Stimulated activated CD4-positive, alpha-beta T cell treated with anti-CD3 and anti-CD28 coated beads, Interleukin-4, amount 100 ng/mL, for 24 hours (primary cell): Measurements from ENCODE around the gene CDK16.

ENCODE experiments used
- DNase-seq: peaks from one replicate; pipeline ENCODE4 v3.0.0-alpha.2; 2020

CDK16 gene

GRCh38 chrX:47209508-47210238 lies 8.8 kb upstream of the CDK16 start:
- DNase-seq = no peak

GRCh38 chrX:47210661-47211425 lies 7.6 kb upstream of the CDK16 start:
- no peak for DNase-seq

GRCh38 chrX:47212381-47213293 lies 5.8 kb upstream of the CDK16 start:
- no peak for DNase-seq

- no peak for DNase-seq
Observed at GRCh38 chrX:47214435-47215077, 3.9 kb upstream of the CDK16 start.

GRCh38 chrX:47215291-47215900 lies 3.1 kb upstream of the CDK16 start:
- DNase-seq = no peak

GRCh38 chrX:47216393-47216925 lies 2.0 kb upstream of the CDK16 start:
- DNase-seq = no peak

- peak; percentile 34 for DNase-seq
Observed at GRCh38 chrX:47217121-47217851, 1.2 kb upstream of the CDK16 start.

GRCh38 chrX:47217852-47218279 lies 615 bp upstream of the CDK16 start:
- peak; percentile 95 for DNase-seq

GRCh38 chrX:47218920-47219815 lies 687 bp downstream of the CDK16 start:
- peak; percentile 49 for DNase-seq

GRCh38 chrX:47221756-47222155 lies 3.3 kb downstream of the CDK16 start:
- no peak for DNase-seq

- DNase-seq = no peak
Observed at GRCh38 chrX:47222751-47223350, 4.4 kb downstream of the CDK16 start.

- DNase-seq = no peak
Observed at GRCh38 chrX:47223476-47224250, 5.2 kb downstream of the CDK16 start.

- DNase-seq = no peak
Observed at GRCh38 chrX:47224266-47224895, 5.9 kb downstream of the CDK16 start.

GRCh38 chrX:47224896-47225290 lies 6.4 kb downstream of the CDK16 start:
- no peak for DNase-seq

GRCh38 chrX:47226071-47226470 lies 7.6 kb downstream of the CDK16 start:
- no peak for DNase-seq

- no peak for DNase-seq
Observed at GRCh38 chrX:47226531-47227333, 8.3 kb downstream of the CDK16 start.

- DNase-seq = no peak
Observed at GRCh38 chrX:47227334-47227583, 8.8 kb downstream of the CDK16 start.
